Measurements from ENCODE around the gene CHIA. TPM values are rescaled to one million over a fixed set of nuclear protein-coding genes. Genes with fewer than 3 reads are reported as not detected.

Gene CHIA
- total RNA-seq, 1 experiment from 2014 or later = not detected

- no peaks in the 10 kb centered on the region for H3K36me3 Mint-ChIP-seq (ENCODE audit: insufficient read depth, unreplicated experiment)
- CTCF ChIA-PET = no interaction called here
- no peak overlapping the region for H3K4me3 Mint-ChIP-seq (ENCODE audit: low read depth, unreplicated experiment)
- no peak overlapping the region for H3K27ac Mint-ChIP-seq (ENCODE audit: unreplicated experiment)
- intact Hi-C loops (cut with micrococcal nuclease; ENCODE audit: unreplicated experiment) = no loop called here
- no peak for TF ChIP-seq CTCF (IDR thresholded peaks at IDR 0.05; ENCODE audit: unreplicated experiment)
- BruUV-seq (replicated peaks) = no TSS peak
- H3K9me3 Mint-ChIP-seq (ENCODE audit: low read depth, unreplicated experiment) = no peaks in the 10 kb centered on the region
- no peak for DNase-seq
- peaks cover 44% of the 10 kb centered on the region for H3K27me3 Mint-ChIP-seq (ENCODE audit: unreplicated experiment)
- H3K4me1 Mint-ChIP-seq (ENCODE audit: low read depth, unreplicated experiment) = no peaks in the 10 kb centered on the region
Observed at GRCh38 chr1:111249960-111250359, 40.7 kb upstream of the CHIA start.

GRCh38 chr1:111251570-111251969 lies 39.1 kb upstream of the CHIA start:
- TF ChIP-seq CTCF (IDR thresholded peaks at IDR 0.05; ENCODE audit: unreplicated experiment) = no peak
- no peak overlapping the region for H3K4me3 Mint-ChIP-seq (ENCODE audit: low read depth, unreplicated experiment)
- no peak overlapping the region for H3K27ac Mint-ChIP-seq (ENCODE audit: unreplicated experiment)
- BruUV-seq (replicated peaks) = no TSS peak
- no peak for DNase-seq
- peaks cover 59% of the 10 kb centered on the region for H3K27me3 Mint-ChIP-seq (ENCODE audit: unreplicated experiment)
- CTCF ChIA-PET = no interaction called here
- no peaks in the 10 kb centered on the region for H3K36me3 Mint-ChIP-seq (ENCODE audit: insufficient read depth, unreplicated experiment)
- intact Hi-C loops (cut with micrococcal nuclease; ENCODE audit: unreplicated experiment) = no loop called here
- H3K9me3 Mint-ChIP-seq (ENCODE audit: low read depth, unreplicated experiment) = no peaks in the 10 kb centered on the region
- H3K4me1 Mint-ChIP-seq (ENCODE audit: low read depth, unreplicated experiment) = no peaks in the 10 kb centered on the region

GRCh38 chr1:111252786-111253185 lies 37.9 kb upstream of the CHIA start:
- TF ChIP-seq CTCF (IDR thresholded peaks at IDR 0.05; ENCODE audit: unreplicated experiment) = no peak
- no peak overlapping the region for H3K27ac Mint-ChIP-seq (ENCODE audit: unreplicated experiment)
- no TSS peak for BruUV-seq (replicated peaks)
- CTCF ChIA-PET = no interaction called here
- no peak overlapping the region for H3K4me3 Mint-ChIP-seq (ENCODE audit: low read depth, unreplicated experiment)
- H3K4me1 Mint-ChIP-seq (ENCODE audit: low read depth, unreplicated experiment) = no peaks in the 10 kb centered on the region
- no peaks in the 10 kb centered on the region for H3K9me3 Mint-ChIP-seq (ENCODE audit: low read depth, unreplicated experiment)
- intact Hi-C loops (cut with micrococcal nuclease; ENCODE audit: unreplicated experiment) = no loop called here
- H3K36me3 Mint-ChIP-seq (ENCODE audit: insufficient read depth, unreplicated experiment) = no peaks in the 10 kb centered on the region
- H3K27me3 Mint-ChIP-seq (ENCODE audit: unreplicated experiment) = peaks cover 71% of the 10 kb centered on the region
- DNase-seq = no peak

GRCh38 chr1:111253876-111254275 lies 36.8 kb upstream of the CHIA start:
- Mint-ChIP-seq H3K4me1 (ENCODE audit: low read depth, unreplicated experiment) (no peaks in the 10 kb centered on the region), H3K9me3 (ENCODE audit: low read depth, unreplicated experiment) (no peaks in the 10 kb centered on the region), H3K27me3 (ENCODE audit: unreplicated experiment) (peaks cover 72% of the 10 kb centered on the region), H3K27ac (ENCODE audit: unreplicated experiment) (no peak overlapping the region), H3K36me3 (ENCODE audit: insufficient read depth, unreplicated experiment) (no peaks in the 10 kb centered on the region), H3K4me3 (ENCODE audit: low read depth, unreplicated experiment) (no peak overlapping the region)
- TF ChIP-seq CTCF (IDR thresholded peaks at IDR 0.05; ENCODE audit: unreplicated experiment) = no peak
- CTCF ChIA-PET = no interaction called here
- intact Hi-C loops (cut with micrococcal nuclease; ENCODE audit: unreplicated experiment) = no loop called here
- no TSS peak for BruUV-seq (replicated peaks)
- DNase-seq = no peak
